ENCODE measurements around the gene NT5C3A. TPM values are rescaled to one million over a fixed set of nuclear protein-coding genes. Genes with fewer than 3 reads are reported as not detected.

NT5C3A gene
- polyA plus RNA-seq, 4 donors = 40.1 to 108 (median 88.7) TPM

- DNase-seq = peak in 1 of 2 donors; percentile 49
- Histone ChIP-seq H3K36me3 (ENCODE audit: control insufficient read depth in 3 of 3, insufficient read depth in 2 of 3, low read depth in 1 of 3, low read length in 3 of 3) (peaks cover 0 to 3% (median 0%) of the 10 kb centered on the region in 3 donors), H3K9me3 (ENCODE audit: control insufficient read depth in 2 of 2, insufficient read depth in 1 of 2, low read depth in 1 of 2, low read length in 1 of 2) (no peaks in the 10 kb centered on the region), H3K27ac (ENCODE audit: low read depth in 1 of 3, low read length in 2 of 3) (peak overlapping the region; percentile 90 to 94 (median 93)), H3K4me1 (ENCODE audit: control insufficient read depth in 3 of 3, insufficient read depth in 2 of 3, low read depth in 1 of 3, low read length in 2 of 3) (peaks cover 0 to 18% (median 5%) of the 10 kb centered on the region in 3 donors), H3K4me3 (ENCODE audit: low read depth in 1 of 3, low read length in 3 of 3) (peak overlapping the region in 2 of 3 donors; percentile 11 to 26), H3K27me3 (ENCODE audit: control insufficient read depth in 3 of 3, insufficient read depth in 3 of 3, low read length in 3 of 3) (no peaks in the 10 kb centered on the region)
- no peak for FAIRE-seq
- 17 to 66% (median 43%) methylated on average over 6 of the region's 6 CpGs for WGBS, 3 donors
These were observed 18.8 kb downstream of the NT5C3A start for GRCh38 chr7:33043501-33044400.

- no peaks in the 10 kb centered on the region for H3K9me3 ChIP-seq (ENCODE audit: control insufficient read depth in 2 of 2, insufficient read depth in 1 of 2, low read depth in 1 of 2, low read length in 1 of 2)
- H3K4me3 ChIP-seq (ENCODE audit: low read depth in 1 of 3, low read length in 3 of 3) = no peak overlapping the region
- no peak for DNase-seq
- no peak for FAIRE-seq
- peaks cover 0 to 3% (median 0%) of the 10 kb centered on the region in 3 donors for H3K36me3 ChIP-seq (ENCODE audit: control insufficient read depth in 3 of 3, insufficient read depth in 2 of 3, low read depth in 1 of 3, low read length in 3 of 3)
- 69 to 84% (median 75%) methylated on average over 8 of the region's 8 CpGs for WGBS, 3 donors
- no peaks in the 10 kb centered on the region for H3K27me3 ChIP-seq (ENCODE audit: control insufficient read depth in 3 of 3, insufficient read depth in 3 of 3, low read length in 3 of 3)
- H3K27ac ChIP-seq (ENCODE audit: low read depth in 1 of 3, low read length in 2 of 3) = peak overlapping the region in 1 of 3 donors; percentile 72
- peaks cover 0 to 21% (median 5%) of the 10 kb centered on the region in 3 donors for H3K4me1 ChIP-seq (ENCODE audit: control insufficient read depth in 3 of 3, insufficient read depth in 2 of 3, low read depth in 1 of 3, low read length in 2 of 3)
These were observed 20.7 kb downstream of the NT5C3A start for GRCh38 chr7:33041631-33042428.

GRCh38 chr7:33040803-33041516 lies 21.6 kb downstream of the NT5C3A start:
- H3K36me3 ChIP-seq (ENCODE audit: control insufficient read depth in 3 of 3, insufficient read depth in 2 of 3, low read depth in 1 of 3, low read length in 3 of 3) = peaks cover 0 to 3% (median 0%) of the 10 kb centered on the region in 3 donors
- H3K4me1 ChIP-seq (ENCODE audit: control insufficient read depth in 3 of 3, insufficient read depth in 2 of 3, low read depth in 1 of 3, low read length in 2 of 3) = peaks cover 0 to 21% (median 5%) of the 10 kb centered on the region in 3 donors
- no peaks in the 10 kb centered on the region for H3K27me3 ChIP-seq (ENCODE audit: control insufficient read depth in 3 of 3, insufficient read depth in 3 of 3, low read length in 3 of 3)
- peak overlapping the region; percentile 68 to 77 (median 72) for H3K27ac ChIP-seq (ENCODE audit: low read depth in 1 of 3, low read length in 2 of 3)
- peak overlapping the region in 1 of 3 donors; percentile 11 for H3K4me3 ChIP-seq (ENCODE audit: low read depth in 1 of 3, low read length in 3 of 3)
- FAIRE-seq (peak; percentile 41), DNase-seq (peak; percentile 91 to 97)
- WGBS, 3 donors = 4 to 28% (median 8%) methylated on average over 9 of the region's 9 CpGs
- H3K9me3 ChIP-seq (ENCODE audit: control insufficient read depth in 2 of 2, insufficient read depth in 1 of 2, low read depth in 1 of 2, low read length in 1 of 2) = no peaks in the 10 kb centered on the region

GRCh38 chr7:33039903-33040292 lies 22.7 kb downstream of the NT5C3A start:
- Histone ChIP-seq H3K4me3 (ENCODE audit: low read depth in 1 of 3, low read length in 3 of 3) (peak overlapping the region in 2 of 3 donors; percentile 37 to 52), H3K27me3 (ENCODE audit: control insufficient read depth in 3 of 3, insufficient read depth in 3 of 3, low read length in 3 of 3) (no peaks in the 10 kb centered on the region), H3K9me3 (ENCODE audit: control insufficient read depth in 2 of 2, insufficient read depth in 1 of 2, low read depth in 1 of 2, low read length in 1 of 2) (no peaks in the 10 kb centered on the region), H3K4me1 (ENCODE audit: control insufficient read depth in 3 of 3, insufficient read depth in 2 of 3, low read depth in 1 of 3, low read length in 2 of 3) (peaks cover 0 to 18% (median 5%) of the 10 kb centered on the region in 3 donors), H3K36me3 (ENCODE audit: control insufficient read depth in 3 of 3, insufficient read depth in 2 of 3, low read depth in 1 of 3, low read length in 3 of 3) (peaks cover 0 to 7% (median 0%) of the 10 kb centered on the region in 3 donors), H3K27ac (ENCODE audit: low read depth in 1 of 3, low read length in 2 of 3) (peak overlapping the region; percentile 55 to 75 (median 72))
- FAIRE-seq = no peak
- no peak for DNase-seq
- WGBS, 3 donors = 7 to 18% (median 9%) methylated on average over 1 of the region's 1 CpG

- DNase-seq = peak; percentile 53 to 59
- WGBS, 3 donors = 3 to 6% (median 3%) methylated on average over 5 of the region's 5 CpGs
- no peaks in the 10 kb centered on the region for H3K27me3 ChIP-seq (ENCODE audit: control insufficient read depth in 3 of 3, insufficient read depth in 3 of 3, low read length in 3 of 3)
- H3K4me1 ChIP-seq (ENCODE audit: control insufficient read depth in 3 of 3, insufficient read depth in 2 of 3, low read depth in 1 of 3, low read length in 2 of 3) = peaks cover 0 to 17% (median 5%) of the 10 kb centered on the region in 3 donors
- no peaks in the 10 kb centered on the region for H3K9me3 ChIP-seq (ENCODE audit: control insufficient read depth in 2 of 2, insufficient read depth in 1 of 2, low read depth in 1 of 2, low read length in 1 of 2)
- peak; percentile 85 for FAIRE-seq
- peak overlapping the region in 1 of 3 donors; percentile 72 for H3K27ac ChIP-seq (ENCODE audit: low read depth in 1 of 3, low read length in 2 of 3)
- peak overlapping the region in 2 of 3 donors; percentile 37 to 52 for H3K4me3 ChIP-seq (ENCODE audit: low read depth in 1 of 3, low read length in 3 of 3)
- H3K36me3 ChIP-seq (ENCODE audit: control insufficient read depth in 3 of 3, insufficient read depth in 2 of 3, low read depth in 1 of 3, low read length in 3 of 3) = peaks cover 0 to 7% (median 0%) of the 10 kb centered on the region in 3 donors
These were observed 23.2 kb downstream of the NT5C3A start for GRCh38 chr7:33039257-33039902.

GRCh38 chr7:33038639-33039038 lies 23.9 kb downstream of the NT5C3A start:
- H3K9me3 ChIP-seq (ENCODE audit: control insufficient read depth in 2 of 2, insufficient read depth in 1 of 2, low read depth in 1 of 2, low read length in 1 of 2) = no peaks in the 10 kb centered on the region
- H3K27me3 ChIP-seq (ENCODE audit: control insufficient read depth in 3 of 3, insufficient read depth in 3 of 3, low read length in 3 of 3) = no peaks in the 10 kb centered on the region
- H3K4me1 ChIP-seq (ENCODE audit: control insufficient read depth in 3 of 3, insufficient read depth in 2 of 3, low read depth in 1 of 3, low read length in 2 of 3) = peaks cover 0 to 16% (median 5%) of the 10 kb centered on the region in 3 donors
- no peak overlapping the region for H3K4me3 ChIP-seq (ENCODE audit: low read depth in 1 of 3, low read length in 3 of 3)
- FAIRE-seq (no peak), DNase-seq (peak in 1 of 2 donors; percentile 22)
- WGBS, 3 donors = 15 to 30% (median 29%) methylated on average over 2 of the region's 2 CpGs
- H3K36me3 ChIP-seq (ENCODE audit: control insufficient read depth in 3 of 3, insufficient read depth in 2 of 3, low read depth in 1 of 3, low read length in 3 of 3) = peaks cover 0 to 9% (median 0%) of the 10 kb centered on the region in 3 donors
- H3K27ac ChIP-seq (ENCODE audit: low read depth in 1 of 3, low read length in 2 of 3) = peak overlapping the region in 1 of 3 donors; percentile 72

GRCh38 chr7:33035776-33036175 lies 26.8 kb downstream of the NT5C3A start:
- Histone ChIP-seq H3K4me3 (ENCODE audit: low read depth in 1 of 3, low read length in 3 of 3) (no peak overlapping the region), H3K27me3 (ENCODE audit: control insufficient read depth in 3 of 3, insufficient read depth in 3 of 3, low read length in 3 of 3) (no peaks in the 10 kb centered on the region), H3K9me3 (ENCODE audit: control insufficient read depth in 2 of 2, insufficient read depth in 1 of 2, low read depth in 1 of 2, low read length in 1 of 2) (no peaks in the 10 kb centered on the region), H3K4me1 (ENCODE audit: control insufficient read depth in 3 of 3, insufficient read depth in 2 of 3, low read depth in 1 of 3, low read length in 2 of 3) (peaks cover 0 to 5% (median under 1%) of the 10 kb centered on the region in 3 donors), H3K36me3 (ENCODE audit: control insufficient read depth in 3 of 3, insufficient read depth in 2 of 3, low read depth in 1 of 3, low read length in 3 of 3) (peaks cover 0 to 23% (median 0%) of the 10 kb centered on the region in 3 donors), H3K27ac (ENCODE audit: low read depth in 1 of 3, low read length in 2 of 3) (no peak overlapping the region)
- no peak for FAIRE-seq
- no peak for DNase-seq
- WGBS, 3 donors = 84 to 91% (median 90%) methylated on average over 2 of the region's 2 CpGs
